GM10248 (cell line): ENCODE measurements around the gene GFPT1.

Experiments used
- CTCF ChIA-PET: fragments of 300-600 bp; sonication (Branson Sonifier 250); formaldehyde crosslinking; extraction: SDS; loops from one replicate; lab custom pipeline; 2021; ENCODE audit warnings: antibody characterized with exemption; lab: Yijun Ruan, JAX
- POLR2A ChIA-PET: fragments of 350-650 bp; sonication (Branson Sonifier 250); formaldehyde crosslinking; extraction: SDS; loops from one replicate; lab custom pipeline; 2020; ENCODE audit warnings: antibody characterized with exemption; lab: Yijun Ruan, JAX
- DNase-seq: peaks from one replicate; pipeline ENCODE4 v3.0.0; 2012; ENCODE audit errors: extremely low spot score
- TF ChIP-seq, protein P1 (sequence below): IDR thresholded peaks from 2 replicates; pipeline ENCODE4 v1.5.1; 2012; ENCODE audit warnings: mild to moderate bottlenecking, low read depth; ENCODE audit errors: extremely low read depth, missing control alignments, control extremely low read depth

The GFPT1 gene

GRCh38 chr2:69300650-69301049 is 86.4 kb downstream of the GFPT1 start:
- TF ChIP-seq, protein P1, sequence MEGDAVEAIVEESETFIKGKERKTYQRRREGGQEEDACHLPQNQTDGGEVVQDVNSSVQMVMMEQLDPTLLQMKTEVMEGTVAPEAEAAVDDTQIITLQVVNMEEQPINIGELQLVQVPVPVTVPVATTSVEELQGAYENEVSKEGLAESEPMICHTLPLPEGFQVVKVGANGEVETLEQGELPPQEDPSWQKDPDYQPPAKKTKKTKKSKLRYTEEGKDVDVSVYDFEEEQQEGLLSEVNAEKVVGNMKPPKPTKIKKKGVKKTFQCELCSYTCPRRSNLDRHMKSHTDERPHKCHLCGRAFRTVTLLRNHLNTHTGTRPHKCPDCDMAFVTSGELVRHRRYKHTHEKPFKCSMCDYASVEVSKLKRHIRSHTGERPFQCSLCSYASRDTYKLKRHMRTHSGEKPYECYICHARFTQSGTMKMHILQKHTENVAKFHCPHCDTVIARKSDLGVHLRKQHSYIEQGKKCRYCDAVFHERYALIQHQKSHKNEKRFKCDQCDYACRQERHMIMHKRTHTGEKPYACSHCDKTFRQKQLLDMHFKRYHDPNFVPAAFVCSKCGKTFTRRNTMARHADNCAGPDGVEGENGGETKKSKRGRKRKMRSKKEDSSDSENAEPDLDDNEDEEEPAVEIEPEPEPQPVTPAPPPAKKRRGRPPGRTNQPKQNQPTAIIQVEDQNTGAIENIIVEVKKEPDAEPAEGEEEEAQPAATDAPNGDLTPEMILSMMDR = no peak
- DNase-seq = no peak
- ChIA-PET POLR2A (no interaction called here), CTCF (no interaction called here)

DNA sequence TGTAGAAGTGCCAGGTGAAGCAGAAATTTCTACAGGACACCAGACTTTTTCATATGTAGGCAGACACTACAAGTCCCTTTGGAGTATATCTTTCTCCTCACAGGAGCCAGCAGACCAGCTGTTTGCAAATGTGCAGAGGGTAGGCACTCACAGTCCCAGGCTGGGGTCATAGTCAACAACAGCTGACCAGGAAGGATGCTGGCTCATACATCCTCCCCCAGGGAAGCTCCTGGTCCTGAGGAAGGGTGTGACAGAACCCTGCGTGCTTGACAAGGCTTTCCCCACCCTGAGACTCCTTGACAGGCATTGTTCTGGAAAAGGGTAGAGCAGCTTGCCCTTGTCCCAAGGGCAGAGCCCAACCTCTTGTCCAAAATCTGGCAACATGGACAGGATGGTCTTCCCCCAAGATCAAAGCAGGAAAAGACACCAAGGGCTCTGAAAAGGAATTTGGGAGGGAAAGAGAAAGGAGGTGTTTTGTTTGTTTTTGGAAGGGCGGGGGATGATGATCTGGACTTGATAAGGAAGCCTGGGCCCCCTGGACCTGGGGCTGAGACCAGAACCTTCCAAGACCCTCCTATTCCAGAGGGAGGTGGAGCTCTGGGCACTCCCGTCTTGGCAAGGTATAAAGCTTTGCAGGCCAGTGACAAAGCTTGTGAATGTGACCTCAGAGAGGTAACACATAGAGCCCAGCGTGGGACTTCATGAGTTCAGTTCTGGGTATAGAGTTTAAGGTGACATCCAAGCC is 87.1 kb downstream of the GFPT1 start:
- ChIA-PET CTCF (interaction anchor here (1.3 kb wide), 1 partner anchor 356 kb away, joined by 4 read pairs; no protein-coding TSS in a partner anchor), POLR2A (no interaction called here)
- no peak for DNase-seq
- TF ChIP-seq, protein P1 = no peak

- ChIA-PET CTCF (interaction anchor here (1.3 kb wide), 1 partner anchor 355 kb away, joined by 4 read pairs; no protein-coding TSS in a partner anchor), POLR2A (no interaction called here)
- TF ChIP-seq, protein P1 = no peak
- DNase-seq = no peak
Observed at GRCh38 chr2:69298862-69299261, 88.2 kb downstream of the GFPT1 start.

- DNase-seq = no peak
- ChIA-PET CTCF (no interaction called here), POLR2A (no interaction called here)
- TF ChIP-seq, protein P1 = no peak
Observed at GRCh38 chr2:69298261-69298660, 88.8 kb downstream of the GFPT1 start.

DNA sequence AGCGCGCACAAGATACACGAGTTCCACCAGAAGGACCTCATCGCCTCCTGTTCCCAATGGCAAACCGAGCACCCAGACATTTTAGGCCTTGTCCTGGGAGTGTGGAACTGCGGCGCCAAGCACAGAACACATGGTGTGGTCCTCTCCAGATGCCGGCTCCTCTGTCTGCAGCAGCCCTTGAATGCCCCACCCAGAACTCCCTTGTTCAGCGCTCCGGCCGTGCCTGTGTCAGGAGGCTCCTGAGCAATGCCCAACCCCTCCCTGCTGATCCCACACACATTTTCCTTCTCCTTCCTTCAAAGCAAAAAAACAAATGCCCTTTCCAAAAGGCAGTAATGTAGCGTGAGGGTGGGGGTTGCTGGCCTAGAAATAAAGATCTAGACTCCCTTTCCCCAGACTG is 89.8 kb downstream of the GFPT1 start:
- CTCF ChIA-PET = no interaction called here
- TF ChIP-seq, protein P1 = no peak
- no peak for DNase-seq
- POLR2A ChIA-PET = no interaction called here

- CTCF ChIA-PET = interaction anchor here (0.8 kb wide), 1 partner anchor 10 kb away, joined by 4 read pairs; no protein-coding TSS in a partner anchor
- no peak for DNase-seq
- POLR2A ChIA-PET = no interaction called here
- TF ChIP-seq, protein P1 = no peak
Observed at GRCh38 chr2:69296421-69296820, 90.6 kb downstream of the GFPT1 start.
